ENCODE results near the gene GRIA2.

The GRIA2 gene

DNA sequence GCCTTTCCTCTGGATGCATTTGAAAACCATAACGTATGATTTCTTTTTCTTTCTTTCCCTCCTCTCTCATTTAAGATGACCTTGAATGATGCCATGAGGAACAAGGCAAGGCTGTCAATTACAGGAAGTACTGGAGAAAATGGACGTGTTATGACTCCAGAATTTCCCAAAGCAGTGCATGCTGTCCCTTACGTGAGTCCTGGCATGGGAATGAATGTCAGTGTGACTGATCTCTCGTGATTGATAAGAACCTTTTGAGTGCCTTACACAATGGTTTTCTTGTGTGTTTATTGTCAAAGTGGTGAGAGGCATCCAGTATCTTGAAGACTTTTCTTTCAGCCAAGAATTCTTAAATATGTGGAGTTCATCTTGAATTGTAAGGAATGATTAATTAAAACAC lies 142.8 kb downstream of the GRIA2 start:
- Histone ChIP-seq H3K9ac (ENCODE audit: low read length) (no peak overlapping the region), H3K4me1 (ENCODE audit: insufficient read depth, low read length, severe bottlenecking) (no peaks in the 10 kb centered on the region), H4K20me1 (ENCODE audit: insufficient read depth, low read length) (no peaks in the 10 kb centered on the region), H3F3A (ENCODE audit: insufficient read depth, low read length) (no peaks in the 10 kb centered on the region), H3K4me2 (ENCODE audit: low read length) (no peak overlapping the region), H3K27ac (ENCODE audit: low read depth, low read length, poor library complexity, severe bottlenecking) (no peak overlapping the region), H3K36me3 (ENCODE audit: insufficient read depth, low read length) (no peaks in the 10 kb centered on the region), H2AFZ (ENCODE audit: low read length) (no peak overlapping the region), H3K27me3 (ENCODE audit: insufficient read depth, low read length) (no peaks in the 10 kb centered on the region), H3K9me2 (ENCODE audit: low read depth, low read length) (no peaks in the 10 kb centered on the region), H3K4me3 (ENCODE audit: low read depth, low read length, poor library complexity, severe bottlenecking) (no peak overlapping the region), H3K9me3 (ENCODE audit: low read length) (no peaks in the 10 kb centered on the region), H3K79me2 (ENCODE audit: insufficient read depth, low read length) (no peaks in the 10 kb centered on the region)
- TF ChIP-seq CTCF (IDR thresholded peaks at IDR 0.05; ENCODE audit: low read length): no peak
- TF ChIP-seq EZH2 (IDR thresholded peaks at IDR 0.05; ENCODE audit: borderline replicate concordance, low read length): no peak

GRCh38 chr4:157372154-157372553 lies 151.6 kb downstream of the GRIA2 start:
- no peaks in the 10 kb centered on the region for H4K20me1 ChIP-seq (ENCODE audit: insufficient read depth, low read length)
- no peaks in the 10 kb centered on the region for H3K27me3 ChIP-seq (ENCODE audit: insufficient read depth, low read length)
- H3K9ac ChIP-seq (ENCODE audit: low read length): no peak overlapping the region
- TF ChIP-seq EZH2 (IDR thresholded peaks at IDR 0.05; ENCODE audit: borderline replicate concordance, low read length) (no peak), CTCF (IDR thresholded peaks at IDR 0.05; ENCODE audit: low read length) (no peak)
- no peak overlapping the region for H3K4me3 ChIP-seq (ENCODE audit: low read depth, low read length, poor library complexity, severe bottlenecking)
- H2AFZ ChIP-seq (ENCODE audit: low read length): no peak overlapping the region
- no peaks in the 10 kb centered on the region for H3K79me2 ChIP-seq (ENCODE audit: insufficient read depth, low read length)
- no peak overlapping the region for H3K27ac ChIP-seq (ENCODE audit: low read depth, low read length, poor library complexity, severe bottlenecking)
- H3K4me2 ChIP-seq (ENCODE audit: low read length): no peak overlapping the region
- no peaks in the 10 kb centered on the region for H3F3A ChIP-seq (ENCODE audit: insufficient read depth, low read length)
- H3K9me2 ChIP-seq (ENCODE audit: low read depth, low read length): no peaks in the 10 kb centered on the region
- no peaks in the 10 kb centered on the region for H3K36me3 ChIP-seq (ENCODE audit: insufficient read depth, low read length)
- H3K9me3 ChIP-seq (ENCODE audit: low read length): no peaks in the 10 kb centered on the region
- H3K4me1 ChIP-seq (ENCODE audit: insufficient read depth, low read length, severe bottlenecking): no peaks in the 10 kb centered on the region

DNA sequence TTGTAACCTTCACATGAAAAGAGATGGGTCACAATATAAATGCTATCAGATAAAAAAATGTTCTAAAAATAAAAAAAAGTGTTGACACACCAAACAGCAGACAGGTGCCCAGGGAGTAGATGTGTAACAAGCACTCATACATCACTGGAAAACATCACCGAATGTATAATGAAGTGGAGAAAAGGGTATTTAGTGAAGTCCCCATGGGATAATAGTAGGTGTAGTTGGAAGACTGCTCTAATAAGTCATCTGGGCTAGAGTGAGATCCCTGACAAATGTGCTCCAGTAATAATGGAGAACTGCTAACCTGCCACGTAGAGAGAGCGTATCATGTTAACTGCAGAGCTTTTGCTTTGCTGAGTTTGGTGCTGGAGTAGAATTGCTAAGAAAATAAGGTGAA lies 152.0 kb downstream of the GRIA2 start:
- Histone ChIP-seq H3K27ac (ENCODE audit: low read depth, low read length, poor library complexity, severe bottlenecking) (no peak overlapping the region), H3F3A (ENCODE audit: insufficient read depth, low read length) (no peaks in the 10 kb centered on the region), H3K9me2 (ENCODE audit: low read depth, low read length) (no peaks in the 10 kb centered on the region), H3K4me1 (ENCODE audit: insufficient read depth, low read length, severe bottlenecking) (no peaks in the 10 kb centered on the region), H3K36me3 (ENCODE audit: insufficient read depth, low read length) (no peaks in the 10 kb centered on the region), H4K20me1 (ENCODE audit: insufficient read depth, low read length) (no peaks in the 10 kb centered on the region), H3K4me2 (ENCODE audit: low read length) (no peak overlapping the region), H3K9me3 (ENCODE audit: low read length) (no peaks in the 10 kb centered on the region), H3K27me3 (ENCODE audit: insufficient read depth, low read length) (no peaks in the 10 kb centered on the region), H3K4me3 (ENCODE audit: low read depth, low read length, poor library complexity, severe bottlenecking) (no peak overlapping the region), H2AFZ (ENCODE audit: low read length) (no peak overlapping the region), H3K79me2 (ENCODE audit: insufficient read depth, low read length) (no peaks in the 10 kb centered on the region), H3K9ac (ENCODE audit: low read length) (no peak overlapping the region)
- TF ChIP-seq EZH2 (IDR thresholded peaks at IDR 0.05; ENCODE audit: borderline replicate concordance, low read length) (no peak), CTCF (IDR thresholded peaks at IDR 0.05; ENCODE audit: low read length) (no peak)

Measured in OCI-LY1 (cell line).